Stimulated activated CD8-positive, alpha-beta memory T cell treated with anti-CD3 and anti-CD28 coated beads, Interleukin-7, amount 100 ng/mL, for 1 hour (primary cell): ENCODE data around the gene MSX1.

Source experiments
- DNase-seq, 2 donors: peaks; one replicate each; pipeline ENCODE4 v3.0.0-alpha.2; 2020; ENCODE audit warnings: low read depth in 2 of 2

The MSX1 gene

DNA sequence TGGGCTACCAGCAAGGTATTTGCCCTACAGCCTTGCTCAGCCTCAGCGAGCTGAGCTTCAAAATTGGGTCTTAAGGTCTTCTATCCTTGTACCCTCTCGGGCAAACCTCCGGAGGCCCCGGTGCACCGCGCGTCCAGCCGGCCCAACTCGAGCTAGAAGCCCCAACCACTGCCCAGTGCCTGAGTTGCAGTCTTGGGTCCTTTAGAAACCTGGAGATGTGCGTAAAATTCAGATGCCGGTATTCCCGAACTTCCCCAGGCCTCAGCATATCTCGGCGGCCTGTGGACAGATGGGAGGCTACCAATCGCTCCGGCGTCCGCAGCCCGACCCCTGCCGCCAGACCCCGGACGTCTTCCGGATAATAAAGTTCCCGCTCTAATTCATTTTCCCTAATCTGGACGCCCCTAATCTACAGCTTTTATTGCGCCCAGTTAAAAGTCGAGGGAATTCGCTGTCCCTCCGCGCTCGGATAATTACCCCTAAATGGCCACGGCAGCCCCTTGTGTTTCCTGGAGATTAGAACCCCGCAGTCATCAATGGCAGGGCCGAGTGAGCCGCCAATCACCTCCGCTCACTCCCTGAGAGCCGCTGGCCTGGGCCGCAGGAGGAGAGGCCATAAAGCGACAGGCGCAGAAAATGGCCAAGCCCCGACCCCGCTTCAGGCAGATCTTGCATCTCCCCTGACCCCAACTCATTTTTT is 1.5 kb upstream of the MSX1 start:
- no peak for DNase-seq

GRCh38 chr4:4858527-4859324 is 739 bp upstream of the MSX1 start:
- no peak for DNase-seq

GRCh38 chr4:4859799-4860599 is 534 bp downstream of the MSX1 start:
- no peak for DNase-seq

- DNase-seq: no peak
Observed at GRCh38 chr4:4860600-4861389, 1.3 kb downstream of the MSX1 start.

- DNase-seq: no peak
Observed at GRCh38 chr4:4861390-4862018, 2.0 kb downstream of the MSX1 start.

GRCh38 chr4:4862071-4862551 is 2.6 kb downstream of the MSX1 start:
- no peak for DNase-seq

DNA sequence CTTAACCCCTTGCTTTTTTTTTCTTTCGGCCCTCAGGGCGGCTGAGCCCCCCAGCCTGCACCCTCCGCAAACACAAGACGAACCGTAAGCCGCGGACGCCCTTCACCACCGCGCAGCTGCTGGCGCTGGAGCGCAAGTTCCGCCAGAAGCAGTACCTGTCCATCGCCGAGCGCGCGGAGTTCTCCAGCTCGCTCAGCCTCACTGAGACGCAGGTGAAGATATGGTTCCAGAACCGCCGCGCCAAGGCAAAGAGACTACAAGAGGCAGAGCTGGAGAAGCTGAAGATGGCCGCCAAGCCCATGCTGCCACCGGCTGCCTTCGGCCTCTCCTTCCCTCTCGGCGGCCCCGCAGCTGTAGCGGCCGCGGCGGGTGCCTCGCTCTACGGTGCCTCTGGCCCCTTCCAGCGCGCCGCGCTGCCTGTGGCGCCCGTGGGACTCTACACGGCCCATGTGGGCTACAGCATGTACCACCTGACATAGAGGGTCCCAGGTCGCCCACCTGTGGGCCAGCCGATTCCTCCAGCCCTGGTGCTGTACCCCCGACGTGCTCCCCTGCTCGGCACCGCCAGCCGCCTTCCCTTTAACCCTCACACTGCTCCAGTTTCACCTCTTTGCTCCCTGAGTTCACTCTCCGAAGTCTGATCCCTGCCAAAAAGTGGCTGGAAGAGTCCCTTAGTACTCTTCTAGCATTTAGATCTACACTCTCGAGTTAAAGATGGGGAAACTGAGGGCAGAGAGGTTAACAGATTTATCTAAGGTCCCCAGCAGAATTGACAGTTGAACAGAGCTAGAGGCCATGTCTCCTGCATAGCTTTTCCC is 3.4 kb downstream of the MSX1 start:
- no peak for DNase-seq

GRCh38 chr4:4864443-4864939 is 5.0 kb downstream of the MSX1 start:
- DNase-seq: no peak

DNA sequence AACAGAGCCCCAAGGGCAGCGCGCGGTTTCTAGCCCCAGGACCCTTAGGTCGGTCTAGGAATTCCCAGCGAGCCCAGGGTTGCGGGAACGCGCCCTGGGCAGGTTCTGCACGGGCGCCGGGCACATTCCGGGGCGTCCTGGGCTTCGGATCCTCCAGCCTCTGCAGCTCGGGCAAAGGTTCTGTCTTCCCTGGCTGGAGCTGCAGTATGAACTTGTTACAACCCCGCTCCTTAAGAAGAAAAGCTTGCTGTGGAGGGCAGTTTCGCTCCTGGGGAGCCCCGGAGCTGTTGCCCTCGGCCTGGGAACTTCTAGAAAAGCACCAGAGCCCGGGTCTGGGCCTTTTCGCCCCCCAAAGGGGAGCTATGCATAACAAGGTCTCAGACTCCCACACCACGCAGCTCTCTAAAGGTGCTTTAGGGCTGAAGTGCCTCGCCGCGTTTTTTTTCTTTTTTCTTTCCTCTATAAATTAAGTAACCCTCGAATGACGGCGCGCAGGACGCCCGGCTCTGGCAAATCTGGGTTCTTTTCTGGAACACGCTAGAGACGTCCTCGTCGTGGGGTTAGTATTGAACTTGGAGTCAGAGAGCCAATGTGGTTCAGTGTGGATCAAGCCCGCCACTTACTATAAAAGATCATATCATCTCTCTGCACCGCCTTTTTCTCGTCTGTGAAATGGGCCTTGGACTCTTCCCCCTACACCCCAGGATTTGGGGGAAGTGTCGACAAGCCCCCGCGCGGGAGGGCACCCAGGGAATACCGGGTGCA is 5.7 kb downstream of the MSX1 start:
- DNase-seq: no peak

GRCh38 chr4:4865705-4866123 is 6.2 kb downstream of the MSX1 start:
- DNase-seq: no peak

- no peak for DNase-seq
Observed at GRCh38 chr4:4866124-4866865, 6.8 kb downstream of the MSX1 start.

GRCh38 chr4:4866866-4867374 is 7.5 kb downstream of the MSX1 start:
- no peak for DNase-seq

GRCh38 chr4:4867375-4868039 is 8.0 kb downstream of the MSX1 start:
- DNase-seq: no peak

GRCh38 chr4:4868040-4868757 is 8.7 kb downstream of the MSX1 start:
- DNase-seq: no peak

DNA sequence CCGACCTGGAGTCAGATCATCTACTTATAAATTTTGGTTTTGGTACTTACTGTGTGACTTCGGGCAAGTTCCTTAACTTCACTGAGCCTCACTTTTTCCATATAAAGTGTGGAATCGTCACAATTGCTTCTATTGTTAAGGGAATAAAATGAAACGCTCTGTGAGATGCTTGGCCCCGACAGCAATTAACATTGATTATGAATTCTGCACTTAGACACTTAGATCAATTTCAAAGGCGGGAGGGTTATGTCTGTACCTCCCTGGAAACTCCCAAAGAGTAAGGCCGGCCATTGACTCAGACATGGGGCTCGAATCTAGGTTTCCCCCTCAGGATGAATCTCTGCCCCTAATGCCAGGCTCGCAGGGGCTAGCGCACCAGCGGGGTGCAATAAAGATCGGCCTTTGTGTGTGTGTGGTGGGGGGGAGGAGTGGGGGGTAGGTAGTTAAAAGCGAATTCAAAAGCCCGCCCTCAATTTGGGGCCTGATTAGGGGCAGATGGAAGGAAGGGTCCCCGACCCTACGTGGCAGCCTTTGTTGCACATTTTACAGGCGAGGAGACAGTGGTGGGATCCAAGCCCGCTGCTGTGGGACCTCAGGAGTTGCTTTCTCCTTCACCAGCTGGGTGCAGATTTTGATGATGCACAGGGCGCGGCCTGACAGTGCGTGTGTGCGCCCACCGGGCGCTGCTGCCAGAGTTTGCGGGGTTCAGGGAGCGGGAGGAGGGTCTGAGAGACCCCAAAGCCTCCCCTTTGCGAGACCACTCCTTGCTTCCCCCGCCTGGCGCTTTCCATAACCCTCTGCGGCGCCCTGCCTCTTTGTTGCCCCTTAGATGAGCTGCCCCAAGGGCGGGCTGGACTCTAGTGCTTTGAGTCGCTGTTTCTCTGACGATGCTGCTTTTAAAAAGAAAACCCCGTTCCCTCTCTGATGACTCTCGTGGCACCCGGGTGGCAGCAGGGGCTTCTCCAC is 9.6 kb downstream of the MSX1 start:
- DNase-seq: no peak
